Stimulated activated CD8-positive, alpha-beta memory T cell treated with anti-CD3 and anti-CD28 coated beads, Interleukin-7, amount 100 ng/mL, for 1 hour (primary cell): ENCODE data around the gene IL17RD.

ENCODE experiments used
- DNase-seq, 2 donors: peaks; one replicate each; pipeline ENCODE4 v3.0.0-alpha.2; 2020; ENCODE audit warnings: low read depth in 2 of 2

Gene IL17RD

GRCh38 chr3:57130571-57131209 is 34.5 kb downstream of the IL17RD start:
- DNase-seq, result no peak

GRCh38 chr3:57128826-57129667 is 36.1 kb downstream of the IL17RD start:
- no peak for DNase-seq

- DNase-seq, result no peak
Observed at GRCh38 chr3:57127891-57128518, 37.1 kb downstream of the IL17RD start.

GRCh38 chr3:57126244-57126643 is 38.9 kb downstream of the IL17RD start:
- no peak for DNase-seq

GRCh38 chr3:57120451-57121174 is 44.5 kb downstream of the IL17RD start:
- DNase-seq, result no peak

- no peak for DNase-seq
Observed at GRCh38 chr3:57120040-57120439, 45.1 kb downstream of the IL17RD start.

GRCh38 chr3:57118254-57118653 is 46.9 kb downstream of the IL17RD start:
- DNase-seq, result no peak

- DNase-seq, result no peak
Observed at GRCh38 chr3:57116501-57116900, 48.7 kb downstream of the IL17RD start.

GRCh38 chr3:57112206-57112605 is 52.9 kb downstream of the IL17RD start:
- no peak for DNase-seq

GRCh38 chr3:57110798-57111197 is 54.4 kb downstream of the IL17RD start:
- DNase-seq, result no peak

- DNase-seq, result no peak
Observed at GRCh38 chr3:57110214-57110613, 54.9 kb downstream of the IL17RD start.

GRCh38 chr3:57109437-57110199 is 55.5 kb downstream of the IL17RD start:
- no peak for DNase-seq

GRCh38 chr3:57108684-57109083 is 56.5 kb downstream of the IL17RD start:
- DNase-seq, result no peak

- DNase-seq, result no peak
Observed at GRCh38 chr3:57105585-57105984, 59.6 kb downstream of the IL17RD start.

- peak; percentile 25 to 27 for DNase-seq
Observed at GRCh38 chr3:57100046-57100695, 65.0 kb downstream of the IL17RD start.

GRCh38 chr3:57098418-57099310 is 66.5 kb downstream of the IL17RD start:
- no peak for DNase-seq

GRCh38 chr3:57097536-57097935 is 67.6 kb downstream of the IL17RD start:
- DNase-seq, result no peak

GRCh38 chr3:57095363-57095762 is 69.8 kb downstream of the IL17RD start:
- no peak for DNase-seq

- no peak for DNase-seq
Observed at GRCh38 chr3:57094575-57094974, 70.6 kb downstream of the IL17RD start.
